SKM-1 (cell line): ENCODE measurements around the gene CSTB.
"Not testable (repeated sequence)": the region's sequence is repeated elsewhere in the genome, so short reads cannot be mapped to it uniquely, and the experiment has no call there.

Source experiments
- DNase-seq: peaks from one replicate; lab custom pipeline; 2025; ENCODE audit not compliant: unreplicated experiment; lab: John Stamatoyannopoulos, UW

CSTB gene, protein sequence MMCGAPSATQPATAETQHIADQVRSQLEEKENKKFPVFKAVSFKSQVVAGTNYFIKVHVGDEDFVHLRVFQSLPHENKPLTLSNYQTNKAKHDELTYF

DNA sequence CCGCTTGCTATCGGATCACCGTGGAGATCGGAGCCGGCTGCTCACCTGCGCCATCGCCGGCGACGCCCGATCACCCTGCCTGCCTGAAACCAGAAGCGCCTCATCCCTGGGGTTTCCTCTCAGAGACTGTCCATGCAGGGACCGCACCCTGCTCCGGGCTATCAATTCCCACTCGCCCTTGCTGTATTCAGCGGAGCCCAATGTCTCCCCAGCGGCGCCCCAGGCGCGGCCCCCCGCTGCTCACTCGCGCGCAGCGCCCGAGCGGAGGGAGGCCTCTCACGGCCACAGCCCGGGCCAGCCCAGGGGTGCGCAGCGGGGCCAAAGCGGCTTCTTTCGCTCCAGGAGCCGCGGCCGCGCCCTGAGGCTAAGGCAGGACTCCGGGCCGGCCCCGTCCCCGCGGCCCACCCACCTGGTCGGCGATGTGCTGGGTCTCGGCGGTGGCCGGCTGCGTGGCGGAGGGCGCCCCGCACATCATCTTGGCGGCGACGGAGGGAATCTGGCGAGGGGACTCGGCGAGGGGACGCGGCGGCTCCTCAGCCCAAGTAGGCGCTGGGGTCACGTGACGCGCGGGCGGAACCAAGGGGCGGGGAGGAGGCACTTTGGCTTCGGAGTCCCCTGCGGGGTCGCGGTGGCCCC lies at the start of gene CSTB:
TSS of gene CSTB (minus strand) at position 514 of the 636 bp plus-strand sequence. CDS start at position 475, 39 bp downstream.
- DNase-seq = no peak

DNA sequence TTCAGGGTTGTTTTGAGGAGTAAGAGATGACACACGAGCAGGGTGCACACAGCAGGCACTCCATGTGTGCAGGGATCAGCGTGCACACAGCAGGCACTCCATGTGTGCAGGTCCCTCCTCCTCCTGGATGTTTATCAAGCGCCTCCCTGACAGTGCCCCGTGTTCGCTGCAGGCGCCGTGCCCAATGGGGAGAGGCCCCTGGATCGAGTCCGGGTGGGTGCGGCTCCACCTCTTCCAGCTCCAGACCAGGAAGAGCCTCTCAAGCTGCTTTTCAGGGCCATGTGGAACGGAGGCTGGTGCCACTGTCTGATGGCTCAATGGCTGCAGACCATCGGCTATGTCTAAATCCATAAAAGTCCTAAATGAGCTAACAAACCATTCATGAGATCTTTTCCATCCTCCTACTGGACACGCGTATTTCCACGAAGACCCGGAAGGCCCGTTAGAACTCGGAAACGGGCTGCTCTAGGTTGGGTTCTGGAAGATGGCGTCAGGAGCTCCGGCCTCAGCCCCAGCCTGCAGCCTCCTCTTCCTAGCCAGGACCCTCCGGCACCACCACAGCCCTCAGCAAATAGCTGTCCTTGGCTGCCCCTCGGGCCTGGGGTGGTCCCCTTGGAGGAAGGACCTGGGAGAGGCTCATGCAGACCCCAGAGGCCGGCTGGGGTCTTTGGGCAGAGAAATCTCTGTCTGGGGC lies 49.3 kb upstream of the CSTB start:
- DNase-seq = no peak

DNA sequence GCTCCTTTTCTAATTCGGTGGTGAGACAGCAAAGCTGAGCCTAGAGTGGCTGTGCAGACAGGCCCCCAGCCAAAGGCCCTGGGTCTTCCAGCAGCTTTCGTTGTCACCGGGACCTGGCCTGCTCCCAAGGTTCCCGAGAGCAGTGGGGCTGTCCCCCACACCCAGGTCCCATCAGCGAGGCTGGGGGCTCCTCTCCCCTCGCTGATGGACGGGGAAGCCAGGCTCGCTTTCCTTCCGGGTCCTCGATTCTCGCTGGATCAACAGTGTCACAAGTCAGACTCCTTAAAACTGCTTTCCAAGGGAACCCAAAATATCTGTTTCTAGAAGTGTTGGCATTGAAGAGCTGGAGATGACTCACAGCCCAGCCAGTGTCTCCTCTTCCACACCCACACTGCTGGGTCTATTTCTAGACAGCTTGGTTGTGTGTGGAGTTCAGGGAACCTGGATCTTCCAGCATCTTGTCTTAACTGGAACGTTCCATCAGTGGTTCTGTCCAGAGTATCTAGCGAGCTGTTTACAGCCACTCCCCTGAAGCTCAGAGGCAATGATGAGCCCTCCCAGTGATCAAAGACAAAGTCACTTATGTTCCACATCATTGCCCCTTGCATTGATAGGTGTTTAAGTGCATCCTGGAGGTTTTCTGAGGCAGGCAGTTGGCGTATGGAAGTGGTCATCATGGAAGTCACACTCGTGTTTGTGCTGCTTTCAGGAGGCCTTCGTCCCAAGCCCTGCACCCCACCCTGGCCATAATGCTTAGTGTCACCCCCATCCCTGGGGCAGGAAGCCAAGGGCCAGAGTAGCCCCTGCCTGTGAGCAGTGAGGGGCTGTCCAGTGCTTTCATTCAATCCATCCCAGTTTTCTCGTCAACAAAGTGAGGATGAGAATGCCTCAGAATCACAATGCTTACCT lies 48.5 kb upstream of the CSTB start:
- DNase-seq = no peak

DNA sequence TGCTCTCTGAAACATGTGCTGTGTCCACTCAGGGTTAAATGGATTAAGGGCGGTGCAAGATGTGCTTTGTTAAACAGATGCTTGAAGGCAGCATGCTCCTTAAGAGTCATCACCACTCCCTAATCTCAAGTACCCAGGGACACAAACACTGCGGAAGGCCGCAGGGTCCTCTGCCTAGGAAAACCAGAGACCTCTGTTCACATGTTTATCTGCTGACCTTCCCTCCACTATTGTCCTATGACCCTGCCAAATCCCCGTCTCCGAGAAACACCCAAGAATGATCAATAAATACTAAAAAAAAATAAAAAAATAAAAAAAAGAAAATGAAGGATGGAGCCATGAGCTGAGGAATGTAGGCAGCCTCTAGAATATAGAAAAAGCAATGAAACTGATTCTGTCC lies 46.6 kb upstream of the CSTB start:
- not testable (repeated sequence) for DNase-seq

DNA sequence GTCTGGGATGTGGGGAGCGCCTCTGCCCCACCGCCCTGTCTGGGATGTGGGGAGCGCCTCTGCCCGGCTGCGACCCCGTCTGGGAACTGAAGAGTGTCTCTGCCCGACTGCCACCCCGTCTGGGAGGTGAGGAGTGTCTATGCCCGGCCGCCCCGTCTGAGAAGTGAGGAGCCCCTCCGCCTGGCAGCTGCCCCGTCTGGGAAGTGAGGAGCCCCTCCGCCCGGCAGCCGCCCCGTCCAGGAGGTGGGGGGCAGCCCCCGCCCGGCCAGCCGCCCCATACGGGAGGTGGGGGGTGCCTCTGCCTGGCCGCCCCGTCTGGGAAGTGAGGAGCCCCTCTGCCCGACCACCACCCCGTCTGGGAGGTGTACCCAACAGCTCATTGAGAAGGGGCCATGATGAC lies 46.1 kb upstream of the CSTB start:
- DNase-seq = not testable (repeated sequence)

DNA sequence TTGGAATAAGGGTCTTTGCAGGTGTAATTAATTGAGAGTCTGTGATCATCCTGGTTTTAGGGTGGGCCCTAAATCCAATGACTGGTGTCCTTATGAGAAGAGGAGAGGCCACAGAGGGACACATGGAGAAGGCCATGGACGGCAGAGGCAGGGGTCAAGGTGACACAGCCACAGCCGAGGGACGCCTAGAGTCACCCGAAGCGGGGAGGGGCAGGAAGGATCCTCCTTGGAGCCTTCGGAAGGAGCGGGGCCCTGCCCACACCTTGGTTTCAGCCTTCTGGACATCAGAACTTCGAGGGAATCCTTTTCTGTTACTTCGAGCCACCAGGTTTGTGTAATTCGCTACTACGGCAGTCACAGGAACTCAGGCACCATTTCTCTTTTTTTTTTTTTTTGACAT lies 44.4 kb upstream of the CSTB start:
- no peak for DNase-seq

DNA sequence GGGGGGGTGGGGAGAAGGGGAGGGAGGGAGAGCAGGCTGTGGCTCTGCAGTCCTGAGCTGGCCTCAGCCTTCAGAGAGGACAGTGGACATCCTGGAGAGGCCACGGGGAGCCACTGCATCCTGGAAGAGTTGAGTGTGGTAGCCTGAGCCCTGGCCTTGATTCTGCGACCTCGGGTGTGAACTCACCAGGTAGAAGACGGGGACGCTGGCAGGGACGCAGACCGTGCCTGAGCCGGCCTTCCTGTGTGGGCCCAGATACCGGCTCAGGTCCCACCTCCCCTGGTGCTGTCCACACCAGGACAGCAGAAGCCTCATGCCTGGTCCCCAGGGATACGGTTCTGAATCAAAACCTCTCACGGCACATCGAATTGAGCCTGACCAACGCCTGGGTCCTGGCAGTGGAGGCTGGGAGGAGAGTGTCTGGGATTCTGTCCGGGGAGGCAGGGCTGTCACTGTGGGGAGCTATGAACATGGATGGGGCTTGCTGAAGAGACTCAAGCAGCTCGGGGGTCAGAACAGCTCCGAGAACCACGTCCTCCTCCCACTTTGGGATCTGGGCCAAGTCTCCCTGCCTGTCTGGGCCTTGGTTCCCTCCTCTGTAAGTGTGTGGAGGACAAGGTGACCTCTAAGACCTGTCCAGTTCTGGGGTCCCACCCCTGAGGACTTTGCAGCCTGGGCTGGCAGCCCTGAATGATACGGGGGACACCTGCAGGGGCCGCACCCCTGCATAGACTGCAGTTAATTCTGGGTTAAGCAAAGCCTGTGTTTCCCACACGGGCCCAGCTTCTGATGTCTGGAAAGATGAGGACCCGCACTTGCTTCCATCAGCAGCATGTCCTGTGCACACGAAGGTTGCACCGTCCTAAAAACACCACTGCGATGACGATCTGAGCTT lies 43.6 kb upstream of the CSTB start:
- DNase-seq = no peak

DNA sequence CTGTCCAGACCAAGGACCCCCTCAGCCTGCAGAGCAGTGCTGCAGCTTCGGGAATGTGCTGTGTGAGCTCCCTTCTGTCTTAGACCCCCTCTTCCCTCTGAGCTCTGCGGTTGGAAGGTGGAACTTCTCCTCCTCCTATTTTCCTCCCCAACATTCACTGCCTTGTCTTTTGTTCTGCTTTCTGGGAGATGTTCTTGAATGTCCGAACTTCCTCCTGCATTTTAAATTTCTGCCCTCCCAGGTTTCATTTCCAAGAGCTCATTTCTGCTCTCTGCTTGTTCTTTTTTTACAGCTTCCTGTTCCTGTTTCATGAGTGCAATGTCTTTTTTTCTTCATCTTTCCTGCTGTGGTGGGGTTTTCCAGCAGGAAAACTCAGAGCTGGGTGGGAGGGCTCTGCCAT lies 42.6 kb upstream of the CSTB start:
- DNase-seq = peak; percentile 71

DNA sequence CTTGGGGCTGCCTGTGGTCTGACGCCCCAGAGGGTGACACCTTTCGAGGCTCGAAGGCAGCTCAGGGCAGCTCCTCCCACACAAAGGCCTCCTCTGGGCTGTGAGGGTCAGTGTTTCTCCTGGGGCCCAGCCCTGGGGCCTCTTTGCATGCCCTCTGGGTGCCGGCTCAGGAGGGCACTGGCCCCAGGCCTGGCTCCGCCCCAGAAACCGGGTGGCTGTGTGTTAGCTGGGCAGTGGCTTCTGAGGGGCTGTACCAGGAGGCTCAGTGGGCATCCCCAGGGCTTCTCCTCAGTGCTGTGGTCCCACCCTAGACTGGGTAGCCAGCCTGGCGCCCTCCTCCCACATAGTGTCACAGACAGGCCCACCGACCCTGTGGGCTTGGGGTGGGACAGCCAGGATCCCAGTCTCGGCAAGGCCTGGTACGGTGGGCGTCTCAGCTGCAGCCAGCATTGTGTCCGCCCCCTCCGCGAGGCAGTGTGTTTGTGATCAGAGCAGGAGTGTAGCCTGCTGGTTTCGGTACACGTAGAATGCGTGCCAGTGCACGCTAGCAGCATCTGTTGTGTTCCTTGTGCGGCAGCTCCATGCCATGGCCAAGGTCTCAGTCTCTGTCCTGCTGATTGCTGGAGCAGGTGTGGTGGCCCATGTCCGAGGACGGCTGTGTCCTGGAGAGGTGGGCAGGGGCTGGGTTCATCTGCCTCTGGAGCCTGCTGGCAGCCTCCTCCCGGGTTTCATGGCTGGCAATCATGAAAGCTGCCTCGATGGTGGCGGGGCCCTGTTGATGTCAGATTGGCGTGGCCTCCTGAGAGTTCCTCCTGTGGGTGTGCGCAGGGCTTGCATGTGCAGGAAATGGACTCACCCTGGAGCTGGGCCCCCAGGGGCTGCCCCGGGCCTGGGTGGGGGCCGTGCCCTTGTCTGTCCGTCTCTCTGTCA lies 41.3 kb upstream of the CSTB start:
- DNase-seq = no peak

DNA sequence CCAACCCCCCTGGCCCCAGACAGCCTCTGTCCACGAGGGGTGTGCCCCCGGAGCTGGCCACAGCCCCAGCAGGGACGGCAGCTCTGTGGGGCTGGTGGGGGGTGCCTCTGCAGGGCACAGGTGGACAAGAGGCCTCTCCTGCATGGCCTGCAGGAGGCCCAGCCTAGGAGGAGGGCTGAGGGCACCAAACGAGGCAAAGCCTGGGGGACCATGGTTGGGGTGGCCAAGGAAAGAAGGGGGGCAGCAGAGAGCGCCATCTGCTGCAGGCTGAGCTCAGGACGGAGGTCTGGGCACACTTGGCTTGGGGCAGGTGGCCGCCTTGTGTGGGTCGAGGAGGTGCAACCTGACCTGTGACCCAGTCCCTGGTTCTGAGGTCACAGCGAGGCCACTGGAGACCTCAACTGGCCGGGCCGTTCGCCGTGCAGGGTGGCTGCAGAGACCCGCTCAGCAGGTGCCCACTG lies 40.5 kb upstream of the CSTB start:
- no peak for DNase-seq

DNA sequence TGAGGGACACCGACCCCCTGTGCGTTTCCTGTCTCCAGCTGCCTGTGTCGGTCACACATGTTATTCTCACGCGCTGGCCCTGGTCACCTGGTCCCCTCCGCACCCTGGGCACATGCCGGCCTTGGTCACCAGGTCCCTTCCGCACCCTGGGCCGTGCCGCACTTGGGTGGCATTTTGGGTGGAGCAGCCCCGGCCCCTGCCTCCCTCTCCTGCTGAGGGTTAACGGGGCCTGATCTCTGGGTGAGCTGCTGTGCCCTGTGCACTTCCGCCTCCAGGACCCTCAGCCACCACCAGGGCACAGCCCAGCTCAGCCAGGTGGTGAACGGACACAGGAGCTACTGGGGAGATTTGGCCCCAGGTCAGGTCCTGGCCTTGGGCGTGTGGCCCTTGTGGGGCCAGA lies 39.9 kb upstream of the CSTB start:
- DNase-seq = no peak

DNA sequence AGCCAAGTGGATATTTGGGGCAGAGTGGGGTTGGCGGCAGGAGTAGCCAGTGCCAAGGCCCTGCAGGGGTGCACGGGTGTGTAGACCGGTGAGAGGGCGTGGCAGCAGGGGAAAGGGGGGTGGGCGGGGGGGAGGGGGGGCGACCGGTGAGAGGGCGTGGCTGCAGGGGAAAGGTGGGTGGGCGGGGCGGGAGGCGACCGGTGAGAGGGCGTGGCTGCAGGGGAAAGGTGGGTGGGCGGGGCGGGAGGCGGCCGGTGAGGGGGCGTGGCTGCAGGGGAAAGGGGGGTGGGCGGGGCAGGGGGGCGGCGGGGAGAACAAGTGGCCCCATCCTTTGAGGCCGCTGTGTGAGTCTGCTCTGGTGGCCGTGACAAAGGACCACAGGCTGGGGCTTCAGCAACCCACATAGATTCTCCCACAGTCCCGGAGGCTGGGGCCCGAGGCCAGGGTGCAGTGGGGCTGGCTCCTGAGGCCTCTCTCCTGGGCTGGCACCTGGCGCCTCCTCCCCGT lies 39.1 kb upstream of the CSTB start:
- DNase-seq = no peak

DNA sequence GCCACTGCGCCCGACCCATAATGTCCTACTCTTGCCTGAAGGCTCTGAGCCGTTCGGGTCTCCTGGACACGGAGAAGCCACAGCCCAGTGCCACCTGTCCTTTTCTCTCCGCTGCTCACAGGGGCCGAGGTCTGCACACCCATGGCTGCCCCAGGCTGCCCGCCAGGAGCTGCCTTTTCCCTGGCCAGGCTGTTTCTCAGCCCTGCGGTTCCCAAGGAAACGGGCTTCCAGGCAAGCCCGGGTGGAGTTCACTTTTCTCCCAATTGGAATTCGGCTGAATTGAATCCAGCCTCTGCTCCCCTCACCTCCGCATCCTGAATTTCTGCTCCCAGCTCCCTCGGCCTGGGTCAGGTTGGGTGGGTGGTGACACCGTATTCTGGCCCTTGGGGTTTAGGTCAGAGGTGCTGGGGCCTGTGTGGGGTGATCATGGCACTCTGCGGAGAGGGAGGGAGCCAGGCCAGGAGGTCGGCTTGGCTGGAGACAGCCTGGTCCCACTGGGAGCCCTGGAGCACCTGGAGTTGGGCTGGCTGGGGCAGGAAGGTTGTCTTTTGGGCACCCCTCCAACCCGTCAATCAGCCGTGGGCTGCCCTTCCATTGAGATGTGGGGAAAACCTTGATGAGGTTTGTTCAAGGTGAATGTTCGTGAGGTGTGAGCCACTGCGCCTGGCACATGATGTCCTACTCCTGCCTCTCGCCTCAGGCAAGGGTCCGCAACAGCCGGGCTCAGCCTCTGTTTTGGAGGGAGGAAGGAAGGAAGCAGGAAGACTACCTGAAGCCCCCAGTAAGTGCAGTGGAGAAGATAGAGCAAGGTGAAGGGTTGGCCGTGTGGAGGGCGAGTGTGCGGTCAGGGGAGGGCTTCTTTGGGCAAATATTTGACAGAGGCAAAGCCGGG lies 38.4 kb upstream of the CSTB start:
- no peak for DNase-seq

DNA sequence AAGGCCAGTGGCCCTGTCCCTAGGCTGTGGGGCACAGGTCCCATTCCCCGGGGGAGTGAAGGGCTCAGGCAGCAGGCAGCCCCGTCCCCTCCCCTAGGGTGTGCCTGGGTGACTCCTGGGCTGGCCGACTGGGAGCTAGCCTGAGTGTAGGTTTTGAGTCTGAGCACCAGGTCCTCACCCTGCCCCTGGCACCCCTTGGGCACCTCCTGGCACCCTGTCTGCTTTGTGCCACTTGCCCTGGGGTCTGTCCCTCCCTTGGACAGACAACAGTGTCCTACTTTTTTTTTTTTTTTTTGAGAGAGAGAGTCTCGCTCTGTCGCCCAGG lies 37.5 kb upstream of the CSTB start:
- no peak for DNase-seq

DNA sequence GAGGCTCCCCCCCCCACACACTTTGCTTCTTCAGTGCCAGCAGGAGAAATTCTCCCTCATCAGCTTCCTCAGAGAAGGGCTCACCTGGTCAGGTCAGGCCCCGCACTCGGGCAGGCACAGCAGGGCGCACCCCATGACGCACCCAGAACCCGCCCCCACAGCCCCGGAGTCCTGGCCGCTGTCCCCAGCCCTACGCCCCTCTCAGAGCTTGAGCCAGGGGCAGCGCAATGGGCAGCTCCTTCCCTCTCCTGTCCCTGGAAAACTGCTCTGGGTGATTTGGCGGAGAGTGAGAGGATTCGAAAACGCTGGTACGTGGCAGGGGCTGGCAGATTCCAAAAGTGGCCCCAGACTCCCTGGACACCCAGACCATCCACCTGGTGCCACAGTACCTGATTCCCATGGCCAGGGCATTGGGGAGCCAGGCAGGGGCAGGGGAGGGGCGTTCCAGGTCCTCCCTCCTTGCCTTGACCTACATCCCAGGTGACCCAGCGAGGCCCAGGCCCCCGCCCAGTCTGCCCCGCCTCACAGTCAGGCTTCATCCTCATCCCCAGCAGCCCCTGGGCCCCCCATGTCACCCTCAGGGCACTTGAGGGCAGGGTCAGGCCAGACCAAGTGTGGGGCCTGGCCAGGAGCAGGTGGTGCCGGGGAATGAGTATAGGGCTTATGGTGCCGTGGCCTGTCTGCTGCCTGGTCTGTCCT lies 37.0 kb upstream of the CSTB start:
- no peak for DNase-seq

DNA sequence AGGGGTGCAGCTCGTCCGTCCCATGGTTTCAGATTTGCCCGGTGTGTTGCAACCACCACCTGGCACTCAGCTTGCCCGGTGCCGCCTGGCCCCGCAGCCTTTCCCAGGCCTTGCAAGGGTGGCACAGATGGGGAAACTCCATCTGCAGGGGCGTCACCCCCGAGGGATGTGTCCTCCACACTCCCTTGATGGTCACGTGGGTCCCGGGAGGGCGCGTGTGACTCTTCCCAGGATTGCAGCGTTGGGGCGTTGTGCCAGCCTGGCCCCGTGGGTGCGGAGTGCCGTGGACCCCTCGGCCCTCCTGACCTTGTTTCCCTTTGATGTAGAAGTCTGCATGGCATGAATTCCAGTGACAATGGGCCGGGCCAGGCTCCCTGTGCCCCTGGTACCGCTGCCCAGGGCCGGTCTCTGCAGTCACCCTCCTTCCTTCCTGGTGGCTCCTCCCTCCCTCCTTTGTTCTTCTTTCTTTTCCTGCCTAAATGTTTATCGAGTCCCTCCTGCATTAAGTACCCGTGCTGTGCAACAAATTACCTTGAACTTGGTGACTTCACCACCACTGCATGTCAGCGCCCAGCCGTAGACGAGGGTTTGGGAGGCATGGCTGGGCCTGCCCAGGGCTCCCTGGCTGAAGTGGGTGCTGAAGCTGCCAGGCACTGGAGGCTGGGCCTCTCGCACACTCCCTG lies 36.2 kb upstream of the CSTB start:
- no peak for DNase-seq
